ENCODE data around the gene SPTBN1.
A peak's percentile ranks its signal among the peaks of the same experiment; 100 is the strongest.

SPTBN1 gene

DNA sequence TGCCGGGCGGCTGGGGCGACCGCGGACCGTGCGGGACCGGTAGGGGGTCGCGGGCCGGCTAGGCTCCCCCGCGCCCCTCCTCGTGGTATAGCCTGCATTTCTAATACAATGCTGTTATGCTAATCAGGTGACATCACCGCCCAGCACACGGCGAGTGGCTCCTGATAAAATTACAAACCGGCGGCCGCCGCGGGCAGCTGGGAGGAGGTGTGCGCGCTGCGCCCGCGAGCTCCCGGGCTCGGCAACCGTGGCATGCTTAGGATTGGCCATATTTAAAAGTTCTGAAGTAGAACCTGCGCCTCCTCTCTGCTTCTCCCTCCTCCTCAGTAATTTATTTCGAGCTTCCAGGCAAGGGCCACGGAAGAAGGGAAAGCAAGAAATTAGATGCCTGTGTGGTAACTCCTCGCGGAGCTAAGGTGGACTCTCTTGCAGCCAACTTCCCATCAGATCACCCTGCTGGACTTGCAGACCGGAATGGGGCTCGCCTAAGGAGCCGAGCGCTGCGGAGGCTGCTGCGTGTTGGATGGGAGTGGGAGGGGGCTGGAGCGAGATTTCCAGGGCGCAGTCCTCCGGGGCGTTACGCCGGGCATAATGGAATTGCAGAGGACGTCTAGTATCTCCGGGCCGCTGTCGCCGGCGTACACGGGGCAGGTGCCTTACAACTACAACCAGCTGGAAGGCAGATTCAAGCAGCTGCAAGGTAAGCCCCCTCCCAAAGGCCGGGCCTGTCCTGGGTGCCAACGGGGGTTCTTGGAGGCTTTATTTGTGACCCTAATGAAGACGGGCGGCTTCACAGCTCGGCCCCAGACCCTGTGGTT lies 102.3 kb downstream of the SPTBN1 start:
- DNase-seq: peak; percentile 42

DNA sequence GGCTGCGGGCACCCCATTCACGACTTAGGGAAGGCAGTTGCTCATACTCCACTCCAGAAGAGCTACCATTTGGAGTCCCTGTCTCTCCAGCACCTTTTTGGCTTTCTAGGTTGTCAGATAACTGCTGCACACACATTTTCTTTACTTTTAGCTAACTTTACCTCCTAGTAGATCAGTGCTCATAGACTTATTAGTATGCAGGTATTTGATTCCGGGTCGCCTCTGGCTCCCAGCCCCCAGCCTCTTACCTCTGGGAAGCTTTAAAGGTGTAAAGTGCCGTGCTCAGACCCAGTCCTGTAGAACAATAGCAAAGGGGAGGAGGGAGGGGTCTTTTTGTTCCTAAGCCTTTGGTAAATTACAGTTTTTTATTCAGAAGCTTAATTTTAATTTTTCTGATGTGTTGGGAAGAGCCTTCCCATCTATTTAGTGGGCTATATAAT lies 102.9 kb downstream of the SPTBN1 start:
- no peak for DNase-seq

DNA sequence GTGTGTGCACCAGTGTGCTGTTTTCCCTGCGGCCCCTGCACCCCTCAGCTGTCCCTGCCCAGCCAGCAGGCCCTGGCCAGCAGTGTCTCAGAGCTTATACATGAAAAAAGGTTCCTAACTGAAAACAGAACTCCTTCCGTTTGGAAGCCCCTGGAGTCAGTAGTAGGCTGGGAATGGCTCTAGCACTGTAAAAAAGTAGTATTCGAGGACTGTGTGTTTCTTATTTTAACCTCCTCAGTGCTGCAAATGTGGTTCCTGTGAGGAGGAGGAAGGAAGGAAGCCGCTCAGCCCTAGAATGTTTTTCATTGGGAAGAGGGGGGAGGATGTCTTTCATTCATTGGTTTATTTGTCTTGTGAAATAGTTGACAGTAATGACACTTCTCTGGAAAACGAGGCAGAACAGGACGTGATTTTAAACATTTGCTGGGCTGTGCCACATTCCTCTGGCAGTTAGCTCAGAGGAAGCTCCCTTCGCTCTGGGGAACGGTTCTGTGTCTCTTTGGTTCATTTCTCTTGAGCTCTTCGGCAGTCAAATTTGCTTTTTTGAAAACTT lies 103.5 kb downstream of the SPTBN1 start:
- peak; percentile 89 for DNase-seq

DNA sequence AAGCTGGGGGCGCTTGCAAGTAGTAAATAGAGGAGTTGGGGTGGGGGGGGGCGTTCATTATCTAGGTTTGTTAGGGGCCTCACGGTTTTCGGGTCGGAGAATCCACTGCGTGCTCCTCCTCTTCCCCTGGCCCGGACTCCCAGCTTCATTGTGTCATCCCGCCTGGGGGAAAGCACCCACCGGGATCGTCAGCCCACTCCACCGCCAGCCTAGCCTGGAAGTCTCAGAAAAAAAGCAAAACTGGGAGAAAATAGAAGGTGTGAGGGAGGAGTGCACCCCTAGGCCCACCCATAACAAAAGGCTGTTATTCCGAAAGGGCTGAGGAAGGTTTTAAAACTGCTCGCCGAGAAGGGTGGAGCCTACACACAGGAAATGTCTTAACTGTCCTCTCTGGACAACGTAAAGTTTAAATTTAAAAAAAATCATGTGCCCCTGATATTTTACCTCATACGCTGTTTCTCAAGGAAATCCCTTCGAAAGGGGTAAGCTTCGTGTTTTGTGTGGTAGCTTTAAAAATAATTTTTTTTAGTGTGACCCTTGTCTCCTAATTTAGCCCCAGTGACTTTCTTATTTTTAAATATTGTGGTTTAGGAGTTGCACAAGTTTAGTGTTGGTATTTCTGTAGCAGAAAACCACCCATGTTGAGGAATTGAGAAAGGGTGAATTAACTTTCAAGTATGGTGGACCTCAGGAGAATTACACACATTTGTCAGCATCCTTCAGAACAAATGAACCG lies 104.2 kb downstream of the SPTBN1 start:
- peak; percentile 75 for DNase-seq

DNA sequence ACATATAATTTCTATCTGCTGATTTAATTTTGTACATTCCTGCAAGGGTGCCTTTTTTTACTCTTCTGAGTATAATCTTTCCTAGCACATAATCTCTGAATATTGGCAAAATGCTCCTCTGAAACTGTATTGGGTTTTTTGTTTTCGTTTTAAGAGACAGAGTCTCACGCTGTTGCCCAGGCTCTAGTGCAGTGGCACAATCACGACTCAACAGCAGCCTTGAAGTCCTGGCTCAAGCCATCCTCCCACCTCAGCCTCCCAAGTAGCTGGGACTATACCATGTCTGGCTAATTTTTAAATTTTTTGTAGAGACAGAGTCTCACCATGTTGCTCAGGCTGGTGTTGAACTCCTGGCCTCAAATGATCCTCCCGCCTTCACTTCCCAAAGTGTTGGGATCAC lies 104.9 kb downstream of the SPTBN1 start:
- no peak for DNase-seq

DNA sequence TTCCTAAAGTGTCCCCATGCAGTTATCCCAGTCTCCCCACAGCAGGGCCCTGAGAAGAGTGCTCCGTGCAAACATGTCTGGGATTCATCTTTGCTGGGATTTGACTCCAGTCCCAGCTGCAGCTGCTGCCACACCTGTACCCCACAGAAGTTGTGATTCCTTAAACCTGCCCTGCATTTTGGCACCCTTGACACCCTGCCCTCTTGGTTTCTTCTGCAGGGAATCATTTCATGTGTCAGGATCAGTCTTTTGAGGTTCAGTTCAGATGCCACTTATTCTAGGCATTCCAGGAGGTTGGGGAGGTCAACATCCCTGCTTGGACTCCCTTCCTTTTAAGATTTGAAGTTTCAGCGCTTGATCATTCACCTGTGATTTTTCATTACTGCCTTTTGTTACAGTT lies 108.3 kb downstream of the SPTBN1 start:
- DNase-seq: no peak

DNA sequence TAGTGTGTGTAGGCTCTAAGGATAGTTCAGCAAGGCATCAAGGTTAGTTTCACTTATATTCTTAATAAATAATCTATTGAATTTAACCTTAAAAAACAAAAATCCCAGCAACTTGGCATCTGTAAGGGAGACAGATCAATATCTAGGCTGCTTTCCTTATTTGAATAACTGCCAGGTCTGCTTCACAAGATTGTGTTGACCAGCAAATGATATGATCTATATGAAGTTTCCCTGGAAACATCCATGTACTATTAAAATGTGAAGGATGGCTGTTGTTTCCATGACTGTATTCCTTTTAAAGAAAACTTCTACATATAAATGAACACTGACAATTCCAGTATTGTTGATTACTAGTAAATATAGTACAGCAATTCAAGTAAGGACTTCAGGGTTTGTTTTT lies 109.4 kb downstream of the SPTBN1 start:
- no peak for DNase-seq

DNA sequence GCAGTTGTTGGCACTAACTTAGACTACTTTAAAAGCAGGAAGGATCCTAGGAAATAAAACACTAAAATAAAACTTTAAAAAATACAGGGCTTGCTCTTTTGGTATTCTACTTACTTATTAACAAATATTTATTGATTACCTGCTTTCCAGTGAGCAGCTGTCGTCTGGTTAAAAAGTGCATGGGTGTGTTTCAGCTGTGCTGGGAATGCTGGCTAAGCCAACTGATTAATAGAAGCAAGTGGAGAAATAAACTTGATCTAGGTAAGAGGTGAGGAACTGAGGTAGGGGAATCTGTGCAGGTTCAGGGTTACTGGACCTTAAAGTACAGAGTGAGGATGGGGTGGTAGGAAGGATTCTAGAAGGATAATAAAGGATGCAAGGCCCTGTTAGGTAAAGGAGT lies 110.8 kb downstream of the SPTBN1 start:
- DNase-seq: no peak

DNA sequence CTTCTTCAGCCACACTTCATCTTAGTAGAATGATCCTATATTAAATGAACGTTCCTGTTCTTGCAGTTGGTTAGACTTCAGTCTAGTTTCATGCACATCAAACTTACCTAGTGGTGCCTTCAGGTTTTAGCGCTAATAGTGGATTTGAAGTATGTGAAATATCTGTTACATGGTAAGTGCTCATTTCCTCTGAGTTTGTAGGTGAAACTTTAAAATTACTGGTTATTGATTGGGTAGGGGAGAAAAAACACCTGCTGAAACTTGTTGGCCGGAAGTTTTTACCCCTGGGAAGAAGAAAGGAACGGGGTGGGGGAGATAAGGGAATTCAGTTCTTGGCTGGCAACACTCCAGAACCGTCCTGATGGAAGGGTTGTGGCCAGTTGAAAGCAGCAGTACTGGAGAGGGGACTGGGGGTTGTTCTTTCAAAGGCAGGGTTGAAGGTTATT lies 112.8 kb downstream of the SPTBN1 start:
- DNase-seq: no peak

DNA sequence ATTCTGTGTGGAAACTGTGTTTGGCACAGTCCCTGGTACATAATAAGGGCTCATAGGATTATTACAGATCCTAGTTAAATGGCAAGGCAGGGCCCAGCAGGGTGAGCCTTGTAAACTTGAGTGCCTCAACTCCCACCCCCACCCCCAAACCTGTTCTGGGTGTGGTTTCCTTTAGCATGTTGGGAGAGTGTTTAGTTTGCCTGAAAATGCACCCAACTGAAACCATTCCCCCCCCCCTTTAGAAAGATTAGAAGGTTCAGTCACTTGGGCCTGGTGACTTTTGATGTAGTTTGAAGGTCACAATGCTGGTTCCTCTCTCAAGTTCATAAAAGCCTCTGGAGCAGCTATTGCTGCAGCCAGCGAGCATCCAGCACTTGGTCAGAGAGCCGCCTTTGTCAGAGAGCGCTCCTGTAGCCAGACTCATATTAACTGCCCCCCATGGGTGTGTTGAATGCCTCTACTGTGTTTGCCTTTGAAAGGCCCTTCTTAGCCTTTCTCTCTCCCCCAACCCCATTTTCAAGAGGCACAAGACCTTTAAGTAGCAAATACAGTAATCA lies 113.7 kb downstream of the SPTBN1 start:
- DNase-seq: no peak

DNA sequence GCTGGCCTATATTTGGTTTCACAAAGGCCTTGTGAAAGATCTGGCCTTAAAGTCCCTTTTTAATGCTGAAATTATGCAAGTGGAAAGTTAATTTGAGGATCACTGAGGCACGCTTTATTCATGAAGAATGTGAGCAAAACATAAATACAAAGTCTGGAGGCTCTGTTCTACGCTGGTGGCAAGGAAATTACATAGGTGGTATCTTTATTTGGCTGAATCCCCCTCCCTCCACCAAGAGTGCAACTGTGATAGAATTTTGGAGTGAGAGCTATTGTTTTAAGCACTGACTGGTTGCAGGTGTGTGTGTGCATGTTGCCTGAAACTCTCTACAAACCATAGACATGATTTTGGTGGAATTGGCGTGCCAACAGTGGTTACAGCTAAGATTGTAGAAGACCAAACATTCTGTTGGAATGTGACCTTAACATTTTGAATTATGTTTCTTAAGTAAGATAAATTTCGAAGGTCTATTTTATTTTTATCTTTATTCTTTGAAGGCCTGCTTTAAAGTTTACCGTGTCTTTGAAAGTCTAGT lies 114.3 kb downstream of the SPTBN1 start:
- no peak for DNase-seq

DNA sequence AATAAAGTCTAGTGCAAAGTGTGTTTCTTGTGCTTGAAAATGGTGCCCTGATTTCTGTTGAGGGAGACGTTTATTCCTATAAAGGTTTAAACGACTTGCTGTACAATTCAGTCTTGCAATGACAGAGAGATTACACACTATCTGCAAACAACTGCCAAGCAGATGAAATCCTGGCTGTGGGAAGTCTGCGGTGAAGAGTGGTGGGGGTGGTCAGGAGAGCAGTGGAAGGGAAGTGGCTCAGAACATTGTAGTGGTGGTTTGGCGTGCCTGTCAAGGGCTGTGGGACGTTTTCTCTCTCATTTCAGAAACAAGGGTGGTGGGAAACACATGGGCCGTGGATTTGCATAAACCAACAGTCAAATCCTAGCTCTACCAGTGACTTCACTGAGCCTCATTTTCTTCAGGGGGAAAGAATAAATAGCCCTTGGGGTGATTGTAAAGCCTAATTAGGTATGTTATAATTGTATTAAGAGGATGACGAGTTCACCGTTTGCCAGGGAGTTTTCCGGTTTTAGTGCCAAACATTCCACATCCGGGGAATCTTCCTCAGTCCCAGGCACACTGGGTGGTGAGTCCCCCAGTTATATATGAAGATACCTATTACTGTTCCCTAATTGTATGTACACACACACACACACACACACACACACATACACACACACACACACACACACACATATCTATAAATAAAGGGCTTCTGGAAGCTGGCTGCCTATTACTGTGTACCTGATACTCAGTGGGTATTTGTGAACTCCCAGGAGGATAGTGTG lies 115.0 kb downstream of the SPTBN1 start:
- DNase-seq: peak; percentile 94

DNA sequence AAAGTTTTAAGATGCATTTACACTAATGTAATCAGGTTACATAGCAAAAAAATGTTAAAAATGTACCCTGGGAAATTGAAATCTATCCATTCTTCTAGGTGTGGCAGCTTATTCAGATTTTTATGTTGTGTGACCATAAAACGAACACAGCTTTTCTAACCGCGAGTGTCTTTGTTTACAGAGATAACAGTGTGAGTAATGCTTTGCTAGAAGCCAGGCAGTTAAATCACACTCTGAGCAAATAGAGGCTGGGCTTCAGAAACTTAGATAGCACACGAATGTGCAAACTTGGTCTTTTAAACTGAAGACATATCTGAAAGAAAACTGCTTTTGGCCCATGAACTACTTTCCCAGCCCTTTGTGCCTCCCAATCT lies 116.1 kb downstream of the SPTBN1 start:
- peak; percentile 90 for DNase-seq

DNA sequence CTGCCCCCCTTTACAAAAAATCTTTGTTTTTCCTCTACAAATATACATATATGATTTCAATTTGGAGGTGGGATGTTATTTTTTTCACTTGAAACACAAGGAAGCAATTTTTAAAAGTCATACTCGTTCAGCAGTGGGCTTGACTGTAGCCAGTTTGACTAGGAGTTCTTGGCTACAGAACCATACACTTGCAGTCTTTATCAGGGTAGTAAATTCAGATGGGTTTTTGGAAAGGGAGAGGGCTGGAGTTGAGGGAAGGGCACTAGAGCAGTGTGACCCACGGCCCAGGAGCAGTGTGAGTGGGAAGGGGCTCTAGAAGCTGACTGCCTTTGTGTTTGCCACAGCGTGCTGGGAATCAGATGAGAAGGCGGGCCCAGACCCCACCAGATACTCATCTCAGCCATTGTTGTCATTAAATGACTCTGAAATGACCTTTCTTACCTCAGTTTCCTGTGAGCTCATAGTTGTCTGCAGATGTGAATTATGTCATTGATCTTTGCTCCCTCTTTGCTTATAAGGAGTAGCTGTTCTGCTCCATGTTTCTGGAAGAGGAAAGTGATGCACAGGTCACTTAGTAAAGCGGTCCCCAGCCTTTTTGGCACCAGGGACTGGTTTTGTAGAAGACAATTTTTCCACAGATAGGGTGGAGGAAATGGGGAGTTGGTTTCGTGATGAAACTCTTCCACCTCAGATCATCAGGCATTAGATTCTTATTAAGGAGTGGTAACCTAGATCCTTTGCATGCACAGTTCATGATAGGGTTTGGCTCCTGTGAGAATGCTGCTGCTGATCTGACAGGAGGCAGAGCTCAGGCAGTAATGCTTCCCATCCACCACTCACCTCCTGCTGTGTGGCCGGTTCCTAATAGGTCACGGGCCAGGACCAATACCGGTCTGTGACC lies 116.8 kb downstream of the SPTBN1 start:
- peak; percentile 55 for DNase-seq

DNA sequence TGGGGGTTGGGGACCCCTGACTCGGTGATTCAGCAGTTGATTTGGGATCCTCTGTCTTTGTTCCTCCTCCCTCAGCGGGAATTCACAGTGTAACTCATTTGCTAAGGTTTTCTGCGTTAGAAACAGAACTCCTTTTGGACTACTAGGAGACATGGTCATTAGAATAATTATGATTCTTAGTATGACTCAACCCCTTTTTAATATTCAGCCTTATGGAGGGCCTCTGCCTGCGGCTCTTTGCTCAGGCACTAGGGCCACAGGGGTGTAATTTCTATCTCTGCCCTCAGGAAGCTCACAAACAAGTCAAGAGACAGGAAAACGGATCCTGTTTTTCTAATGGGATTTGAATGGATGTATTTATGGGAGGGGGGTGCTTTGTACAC lies 117.4 kb downstream of the SPTBN1 start:
- DNase-seq: no peak

DNA sequence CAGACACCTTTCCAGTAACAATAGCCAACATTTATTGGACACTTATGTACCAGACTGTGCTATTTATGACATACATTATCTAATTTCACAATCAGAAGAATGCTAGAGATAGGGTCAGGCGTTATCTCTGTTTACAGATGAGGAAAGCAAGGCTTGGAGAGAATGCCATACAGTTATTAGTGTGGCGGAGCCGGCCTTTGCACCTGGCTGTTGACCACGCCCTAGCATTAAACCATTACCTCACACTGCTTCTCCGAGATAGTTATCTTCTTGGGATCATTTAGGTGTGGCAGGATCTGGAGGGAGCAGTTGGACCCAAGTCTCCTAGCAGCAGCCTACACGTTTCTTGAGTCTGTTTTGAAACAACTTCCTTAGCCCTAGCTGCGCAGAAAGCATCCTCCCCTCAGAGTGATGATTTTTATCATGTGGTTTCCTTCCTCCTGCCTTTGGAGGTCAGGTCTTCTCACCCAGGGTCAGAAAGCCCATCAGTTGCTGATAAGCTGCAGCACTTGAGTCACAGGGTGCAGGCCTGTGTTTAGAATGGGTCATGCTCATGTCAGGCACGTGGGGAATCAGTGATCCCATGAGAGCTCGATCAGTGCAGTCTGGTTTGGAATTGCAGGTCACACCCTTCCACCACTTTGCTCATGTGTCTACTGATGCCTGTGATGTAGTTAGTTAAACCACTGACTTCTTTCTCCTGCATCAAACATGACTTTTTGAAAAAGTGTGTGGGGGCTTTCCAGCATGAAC lies 118.2 kb downstream of the SPTBN1 start:
- DNase-seq: no peak

DNA sequence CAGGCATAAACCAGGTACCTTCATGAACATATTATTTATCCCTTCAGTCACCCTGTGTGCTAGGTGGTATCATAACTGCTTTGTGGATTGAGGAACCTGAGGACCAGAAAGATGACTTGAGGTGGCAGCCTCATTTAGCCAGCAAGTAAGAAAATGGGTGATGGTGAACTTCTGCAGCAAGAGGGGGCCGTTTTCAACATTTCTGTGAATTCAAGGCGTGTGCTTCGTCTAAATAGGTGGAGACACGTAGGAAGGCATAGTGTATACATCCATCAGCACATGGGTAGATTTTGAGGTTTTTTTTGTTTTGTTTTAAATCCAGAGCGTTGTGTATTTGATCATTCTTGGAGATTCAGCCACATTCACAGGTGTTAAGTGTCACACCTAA lies 118.7 kb downstream of the SPTBN1 start:
- no peak for DNase-seq

DNA sequence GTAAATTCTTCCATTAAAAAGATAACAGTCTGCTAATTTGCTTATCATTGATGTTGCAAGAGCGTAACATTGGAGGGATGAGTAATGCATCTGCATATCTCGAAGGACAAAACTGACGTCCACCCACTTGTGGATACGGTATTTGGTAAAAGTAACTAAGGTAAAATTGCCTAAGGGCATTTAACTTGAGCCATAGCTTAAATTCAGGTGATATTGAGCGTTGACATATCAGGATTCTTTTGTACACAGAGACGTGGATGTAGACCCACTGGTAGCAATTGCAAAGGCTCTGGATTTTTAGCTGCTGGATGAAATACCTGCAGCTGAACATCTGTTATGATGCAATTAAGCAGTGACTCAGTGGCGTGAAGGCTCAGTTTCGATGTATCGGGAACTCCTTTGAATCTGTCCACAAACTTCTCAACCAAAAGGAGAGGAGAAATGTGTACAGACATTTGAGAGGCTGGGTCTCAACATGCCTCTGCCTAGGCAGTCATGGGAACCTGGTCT lies 119.3 kb downstream of the SPTBN1 start:
- DNase-seq: peak; percentile 35

DNA sequence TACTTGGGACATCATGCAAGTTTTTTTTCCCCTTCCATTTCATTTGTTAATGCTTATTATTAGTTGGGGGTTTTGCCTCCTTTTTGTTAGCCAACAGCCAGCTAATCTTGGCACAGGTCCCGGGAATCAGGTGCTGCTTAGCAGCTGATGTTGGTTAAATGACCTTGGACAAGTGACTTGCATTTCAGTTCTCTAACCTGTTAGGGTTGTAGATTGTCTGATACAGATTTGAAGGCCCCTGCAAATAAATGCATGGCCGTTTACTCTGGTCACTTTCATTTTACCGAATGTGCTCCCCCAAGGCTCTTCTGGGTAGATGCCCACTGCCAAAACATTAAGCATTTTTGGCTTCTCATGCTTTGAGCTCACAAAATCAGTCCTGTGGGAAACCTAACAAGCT lies 120.9 kb downstream of the SPTBN1 start:
- no peak for DNase-seq

DNA sequence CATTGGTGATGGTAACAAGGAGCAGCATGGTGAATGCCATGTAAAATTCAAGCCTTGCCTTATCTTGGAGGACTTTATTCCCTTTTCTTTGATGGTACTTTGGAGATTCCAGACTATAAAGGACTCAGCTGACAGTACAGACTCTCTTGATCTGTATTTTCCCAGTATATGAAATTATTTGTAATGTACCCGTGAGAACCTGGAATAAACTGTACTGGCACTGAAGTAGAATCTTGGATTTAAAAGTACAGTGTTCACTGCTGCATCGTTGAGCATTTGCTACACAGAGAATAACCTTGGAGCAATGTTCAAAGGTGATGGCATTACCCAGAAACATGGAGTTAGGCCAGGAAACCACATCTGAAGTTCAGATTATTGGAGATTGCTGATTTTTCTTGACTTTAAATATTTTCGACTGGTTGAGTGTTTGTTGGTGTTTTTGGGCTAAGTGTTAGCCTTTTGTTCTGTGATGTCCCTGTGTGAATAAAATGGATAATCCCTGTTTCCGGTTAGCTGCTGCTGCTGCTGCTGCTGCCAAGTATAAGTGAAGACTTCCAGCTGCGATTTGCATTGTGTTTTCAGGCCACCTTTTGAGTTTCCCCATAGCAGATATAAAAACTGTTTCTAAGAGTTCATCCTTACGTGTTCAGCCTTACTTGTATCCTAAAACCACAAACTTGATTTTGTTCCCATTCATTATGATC lies 122.0 kb downstream of the SPTBN1 start:
- peak; percentile 37 for DNase-seq
